IMR-90 (cell line): ENCODE results near the gene TPST1. TPM values are rescaled to one million over a fixed set of nuclear protein-coding genes. Genes with fewer than 3 reads are reported as not detected.

Source experiments
- ATAC-seq: fragments of 200-7000 bp; cut with Tn5 transposase; 2 replicates; pipeline ENCODE4 v1.9.1; 2020; ENCODE audit warnings: low read depth, mild to moderate bottlenecking, moderate library complexity
- BruUV-seq: library from RNA; stranded (reverse); fragments of 400-500 nt; replicated peaks from 2 replicates; lab custom pipeline; 2021; lab: Mats Ljungman, UMichigan
- CTCF ChIA-PET: fragments of 300-600 bp; formaldehyde crosslinking; extraction: SDS; loops from one replicate; lab custom pipeline; 2021; ENCODE audit warnings: antibody characterized with exemption; lab: Yijun Ruan, JAX
- POLR2A ChIA-PET: fragments of 300-600 bp; sonication (Branson Sonifier 250); formaldehyde crosslinking; loops from one replicate; lab custom pipeline; 2022; ENCODE audit warnings: antibody characterized with exemption; ENCODE audit not compliant: unreplicated experiment; lab: Charles Lee
- DNase-seq: peaks from one replicate; pipeline ENCODE4 v3.0.0; 2013
- H2AFZ ChIP-seq: replicated peaks from 2 replicates; pipeline ENCODE3; 2013; ENCODE audit warnings: low read length, mild to moderate bottlenecking; ENCODE audit not compliant: poor library complexity
- H2AK5ac ChIP-seq: 2 replicates; pipeline ENCODE4 v1.6.1; 2013; ENCODE audit warnings: low read depth, low read length, inconsistent platforms
- H2AK9ac ChIP-seq: replicated peaks from 2 replicates; pipeline ENCODE3; 2013; ENCODE audit warnings: mild to moderate bottlenecking, low read depth, low read length, moderate library complexity; ENCODE audit not compliant: poor library complexity
- H2BK120ac ChIP-seq: 2 replicates; pipeline ENCODE4 v1.6.1; 2013; ENCODE audit warnings: low read depth, low read length, inconsistent platforms
- H2BK15ac ChIP-seq: 3 replicates; pipeline ENCODE4 v1.6.1; 2013; ENCODE audit warnings: low read depth, low read length, inconsistent platforms
- H2BK20ac ChIP-seq: 2 replicates; pipeline ENCODE4 v1.6.1; 2013; ENCODE audit warnings: low read depth, mild to moderate bottlenecking, inconsistent platforms, low read length, moderate library complexity
- H2BK5ac ChIP-seq: 2 replicates; pipeline ENCODE4 v1.6.1; 2013; ENCODE audit warnings: mild to moderate bottlenecking, low read depth, low read length, inconsistent platforms; ENCODE audit not compliant: poor library complexity, severe bottlenecking
- H3K14ac ChIP-seq: replicated peaks from 2 replicates; pipeline ENCODE4 v1.6.1; 2013; ENCODE audit warnings: low read depth, low read length, inconsistent platforms
- H3K18ac ChIP-seq: 2 replicates; pipeline ENCODE4 v1.6.1; 2013; ENCODE audit warnings: low read depth, low read length, control low read depth
- H3K23ac ChIP-seq: 2 replicates; pipeline ENCODE4 v1.6.1; 2013; ENCODE audit warnings: low read depth, low read length, inconsistent platforms
- H3K27ac ChIP-seq: 2 replicates; pipeline ENCODE4 v1.5.1; 2013; ENCODE audit warnings: mild to moderate bottlenecking, control low read depth, low read length; ENCODE audit not compliant: insufficient read depth
- H3K27me3 ChIP-seq: 2 replicates; pipeline ENCODE4 v1.6.1; 2013; ENCODE audit warnings: low read length; ENCODE audit not compliant: control insufficient read depth, insufficient read depth
- H3K36me3 ChIP-seq: 2 replicates; pipeline ENCODE4 v1.6.1; 2013; ENCODE audit warnings: low read length, mixed read lengths; ENCODE audit not compliant: control insufficient read depth, insufficient read depth
- H3K4ac ChIP-seq: 2 replicates; pipeline ENCODE4 v1.6.1; 2013; ENCODE audit warnings: low read depth, low read length, inconsistent platforms
- H3K4me1 ChIP-seq: 2 replicates; pipeline ENCODE4 v1.6.1; 2013; ENCODE audit warnings: low read length, mixed read lengths; ENCODE audit not compliant: control insufficient read depth, insufficient read depth
- H3K4me2 ChIP-seq: 2 replicates; pipeline ENCODE4 v1.6.1; 2013; ENCODE audit warnings: low read depth, mild to moderate bottlenecking, control low read depth, low read length, moderate library complexity
- H3K4me3 ChIP-seq: 2 replicates; pipeline ENCODE4 v1.5.1; 2013; ENCODE audit warnings: low read depth, mild to moderate bottlenecking, control low read depth, low read length, moderate library complexity; ENCODE audit not compliant: insufficient read depth
- H3K56ac ChIP-seq: 2 replicates; pipeline ENCODE4 v1.6.1; 2013; ENCODE audit warnings: low read length, inconsistent platforms; ENCODE audit not compliant: insufficient read depth; ENCODE audit errors: extremely low read depth
- H3K79me1 ChIP-seq, 2 experiments: 2 replicates each; pipeline ENCODE4 v1.6.1; 2013; ENCODE audit warnings: low read length in 2 of 2, inconsistent platforms in 1 of 2, low read depth in 1 of 2
- H3K9ac ChIP-seq: 2 replicates; pipeline ENCODE4 v1.6.1; 2013; ENCODE audit warnings: low read depth, low read length, control low read depth
- H3K9me1 ChIP-seq: 2 replicates; pipeline ENCODE4 v1.6.1; 2013; ENCODE audit warnings: low read length, inconsistent platforms; ENCODE audit not compliant: insufficient read depth
- H3K9me3 ChIP-seq: 2 replicates; pipeline ENCODE4 v1.6.1; 2013; ENCODE audit warnings: low read length; ENCODE audit not compliant: control insufficient read depth, insufficient read depth
- H4K20me1 ChIP-seq: 2 replicates; pipeline ENCODE4 v1.6.1; 2013; ENCODE audit warnings: low read length, inconsistent platforms; ENCODE audit not compliant: insufficient read depth
- H4K5ac ChIP-seq: 2 replicates; pipeline ENCODE4 v1.6.1; 2013; ENCODE audit warnings: mild to moderate bottlenecking, low read depth, low read length, control low read depth
- H4K8ac ChIP-seq, 2 experiments: 2 replicates each; pipeline ENCODE4 v1.6.1; 2013; ENCODE audit warnings: low read depth in 2 of 2, low read length in 2 of 2, control low read depth in 1 of 2, inconsistent platforms in 1 of 2
- H4K91ac ChIP-seq: 2 replicates; pipeline ENCODE4 v1.6.1; 2013; ENCODE audit warnings: low read depth, low read length, inconsistent platforms; ENCODE audit not compliant: insufficient read depth
- CEBPB ChIP-seq: IDR thresholded peaks from 2 replicates; pipeline ENCODE4 v1.6.1; 2012; ENCODE audit warnings: low read depth, low read length, improper control_type of control experiment
- MAFK ChIP-seq: IDR thresholded peaks from 2 replicates; pipeline ENCODE4 v1.6.1; 2012; ENCODE audit warnings: low read depth, low read length, improper control_type of control experiment
- RFX5 ChIP-seq: IDR thresholded peaks from 2 replicates; pipeline ENCODE4 v1.8.0; 2012; ENCODE audit warnings: low read depth, mild to moderate bottlenecking, low read length, moderate library complexity
- SMC3 ChIP-seq: fragments of 150-350 bp; IDR thresholded peaks from 2 replicates; pipeline ENCODE4 v1.6.1; 2016; ENCODE audit warnings: low read depth, mild to moderate bottlenecking, antibody characterized with exemption, low read length, moderate library complexity
- WGBS, 2 experiments: methylation state at CpG; one replicate each; pipeline versions ENCODE4 v1.1.5 to v1.1.7; 2013; ENCODE audit warnings: missing lambda C conversion rate in 2 of 2; ENCODE audit not compliant: insufficient read length in 1 of 2; ENCODE audit errors: extremely low coverage in 2 of 2; 5-methylcytosine and 5-hydroxymethylcytosine counted together
- dilution Hi-C: fragments of 300-500 bp; cut with HindIII; formaldehyde crosslinking; loops from one replicate; pipeline ENCODE4 v1.14.3; 2018; ENCODE audit warnings: low sequenced_read_pairs; ENCODE audit not compliant: unreplicated experiment
- in situ Hi-C: fragments of 300-500 bp; cut with MboI; formaldehyde crosslinking; loops from 3 replicates; pipeline ENCODE4 v1.14.3; 2019; ENCODE audit warnings: low sequenced_read_pairs, inconsistent platforms, mixed read lengths
- intact Hi-C: fragments of 100-400 bp; cut with micrococcal nuclease; formaldehyde crosslinking; loops from 2 replicates; pipeline ENCODE4 v1.10.0; 2022
- polyA plus RNA-seq, 3 experiments: library from polyadenylated mRNA; depleted of rRNA; stranded (reverse); fragments of >200 nt; gene quantifications; 2 replicates each; pipeline ENCODE4 v1.2.3, GENCODE V29; 2012; ENCODE audit warnings: low replicate concordance in 1 of 3
- total RNA-seq: library from RNA; depleted of rRNA; stranded (reverse); fragments of >200 nt; gene quantifications from 2 replicates; pipeline ENCODE4 v1.2.3, GENCODE V29; 2012

TPST1 gene
- total and polyA plus RNA-seq, 2 of the 4 experiments (the other 2 are of a cell fraction): 37.7 to 58.6 TPM

DNA sequence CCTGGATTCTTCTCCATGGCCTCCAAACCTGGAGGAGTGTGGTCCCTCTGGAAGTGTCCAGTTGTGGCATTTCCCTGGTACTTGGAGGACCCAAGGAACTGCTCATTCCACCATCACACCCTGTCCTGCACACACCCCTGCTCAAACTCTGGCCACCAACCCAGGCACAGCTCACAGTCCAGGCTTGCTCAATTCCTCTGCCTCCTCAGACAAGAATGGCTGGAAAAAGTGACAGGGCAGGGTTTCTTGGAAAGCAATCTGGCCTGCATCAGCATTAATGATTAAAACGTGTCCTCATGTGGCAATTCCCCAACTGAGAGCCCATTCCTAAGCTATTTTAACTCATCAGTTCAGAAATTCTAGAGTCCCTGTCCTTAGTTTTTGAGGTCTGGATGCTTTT is 17.2 kb upstream of the TPST1 start:
- Histone ChIP-seq H2BK20ac (no peak overlapping the region), H3K9me1 (no peaks in the 10 kb centered on the region), H3K36me3 (no peaks in the 10 kb centered on the region), H3K4me2 (no peak overlapping the region), H2AFZ (peak overlapping the region; percentile 37), H4K91ac (no peak overlapping the region), H2AK5ac (no peak overlapping the region), H4K8ac (no peak overlapping the region), H3K4me1 (peaks cover 11% of the 10 kb centered on the region), H2BK120ac (no peak overlapping the region), H3K9me3 (peaks cover 2% of the 10 kb centered on the region; the same call in 1 of the 2 replicates), H3K23ac (no peak overlapping the region), H3K4ac (no peak overlapping the region), H3K27me3 (no peaks in the 10 kb centered on the region; the same call in 1 of the 2 replicates), H3K56ac (no peak overlapping the region), H3K18ac (no peak overlapping the region), H3K14ac (no peak overlapping the region; the same call in 1 of the 2 replicates), H4K5ac (no peak overlapping the region), H3K27ac (no peak overlapping the region), H4K20me1 (no peaks in the 10 kb centered on the region), H3K9ac (no peak overlapping the region), H3K79me1 (no peaks in the 10 kb centered on the region), H2BK5ac (no peak overlapping the region), H2AK9ac (no peak overlapping the region), H2BK15ac (no peak overlapping the region), H3K4me3 (no peak overlapping the region)
- ATAC-seq: no peak
- ChIA-PET CTCF (no interaction called here), POLR2A (no interaction called here)
- 0 out of 2 replicates have a peak, but pooled peaks have one; percentile 11 for TF ChIP-seq MAFK
- TF ChIP-seq CEBPB: peak; percentile 35; the same call in 1 of the 2 replicates
- TF ChIP-seq RFX5: no peak
- TF ChIP-seq SMC3: no peak
- dilution Hi-C loops: no loop called here
- intact Hi-C loops: no loop called here
- WGBS, 2 experiments: 0% methylated on average over 1 of the region's 1 CpG; no CpG with 5 or more reads in 1 of the 2 experiments
- in situ Hi-C loops: no loop called here
- DNase-seq: no peak
- no TSS peak for BruUV-seq
